Astrocyte (in vitro differentiated cells and primary cell): Measurements from ENCODE around the gene ZSCAN23. TPM values are rescaled to one million over a fixed set of nuclear protein-coding genes. Genes with fewer than 3 reads are reported as not detected.
"Not testable (repeated sequence)": the region's sequence is repeated elsewhere in the genome, so short reads cannot be mapped to it uniquely, and the experiment has no call there.

Experiments used
- DNase-seq: peaks from one replicate; pipeline ENCODE4 v3.0.0-alpha.2; 2010; ENCODE audit warnings: low read depth
- FAIRE-seq: peaks from 2 replicates; lab custom pipeline; 2011; peaks lifted over from hg19 to GRCh38; lab: Jason Lieb, UNC
- H2AFZ ChIP-seq: 2 replicates; pipeline ENCODE4 v1.6.0; 2012; ENCODE audit warnings: low read depth, low read length, inconsistent platforms
- H3K27ac ChIP-seq: 2 replicates; pipeline ENCODE4 v1.5.1; 2011; ENCODE audit warnings: low read depth, low read length, inconsistent platforms
- H3K27me3 ChIP-seq: 2 replicates; pipeline ENCODE4 v1.6.0; 2011; ENCODE audit warnings: low read length, inconsistent platforms; ENCODE audit not compliant: insufficient read depth
- H3K36me3 ChIP-seq: 2 replicates; pipeline ENCODE4 v1.5.1; 2011; ENCODE audit warnings: low read length, inconsistent platforms; ENCODE audit not compliant: insufficient read depth
- H3K4me1 ChIP-seq: 2 replicates; pipeline ENCODE4 v1.5.1; 2011; ENCODE audit warnings: low read length, inconsistent platforms; ENCODE audit not compliant: insufficient read depth
- H3K4me2 ChIP-seq: 2 replicates; pipeline ENCODE4 v1.6.0; 2012; ENCODE audit warnings: low read length, inconsistent platforms
- H3K4me3 ChIP-seq: 2 replicates; pipeline ENCODE4 v1.5.1; 2011; ENCODE audit warnings: low read depth, mild to moderate bottlenecking, low read length, inconsistent platforms; ENCODE audit not compliant: insufficient read depth
- H3K79me2 ChIP-seq: 2 replicates; pipeline ENCODE4 v1.6.0; 2012; ENCODE audit warnings: mild to moderate bottlenecking, low read length, inconsistent platforms; ENCODE audit not compliant: insufficient read depth
- H3K9ac ChIP-seq: 2 replicates; pipeline ENCODE4 v1.6.0; 2012; ENCODE audit warnings: mild to moderate bottlenecking, low read length, inconsistent platforms
- H3K9me3 ChIP-seq: 2 replicates; pipeline ENCODE4 v1.5.1; 2012; ENCODE audit warnings: low read depth, mild to moderate bottlenecking, low read length, inconsistent platforms; ENCODE audit not compliant: insufficient read depth
- H4K20me1 ChIP-seq: 2 replicates; pipeline ENCODE4 v1.6.0; 2012; ENCODE audit warnings: low read length, inconsistent platforms; ENCODE audit not compliant: insufficient read depth
- H3K27ac Mint-ChIP-seq: one replicate; pipeline ENCODE4 v1.8.0; 2021; ENCODE audit warnings: mild to moderate bottlenecking, mixed read lengths; ENCODE audit not compliant: unreplicated experiment
- H3K27me3 Mint-ChIP-seq: one replicate; pipeline ENCODE4 v1.8.0; 2021; ENCODE audit warnings: low read depth, mixed read lengths; ENCODE audit not compliant: unreplicated experiment
- H3K36me3 Mint-ChIP-seq: one replicate; pipeline ENCODE4 v1.8.0; 2021; ENCODE audit warnings: low read depth, mixed read lengths; ENCODE audit not compliant: unreplicated experiment
- H3K4me1 Mint-ChIP-seq: one replicate; pipeline ENCODE4 v1.8.0; 2021; ENCODE audit warnings: low read depth, mixed read lengths; ENCODE audit not compliant: unreplicated experiment
- H3K4me3 Mint-ChIP-seq: one replicate; pipeline ENCODE4 v1.8.0; 2021; ENCODE audit warnings: mild to moderate bottlenecking, moderate library complexity, mixed read lengths; ENCODE audit not compliant: unreplicated experiment
- H3K9me3 Mint-ChIP-seq: one replicate; pipeline ENCODE4 v1.8.0; 2021; ENCODE audit warnings: mild to moderate bottlenecking, mixed read lengths; ENCODE audit not compliant: unreplicated experiment
- EZH2 ChIP-seq: IDR thresholded peaks from 2 replicates; pipeline ENCODE4 v1.6.1; 2012; ENCODE audit warnings: mild to moderate bottlenecking, low read length, inconsistent platforms; ENCODE audit not compliant: insufficient read depth
- total RNA-seq: library from RNA; stranded (reverse); gene quantifications from 2 replicates; pipeline ENCODE4 v1.2.1, GENCODE V29; 2021
- TF ChIP-seq, protein P1 (sequence below): IDR thresholded peaks from 2 replicates; pipeline ENCODE4 v1.5.1; 2011; ENCODE audit warnings: low read depth, mild to moderate bottlenecking, inconsistent platforms, low read length, moderate library complexity; ENCODE audit not compliant: insufficient read depth

The ZSCAN23 gene
- total RNA-seq, 1 donor from 2014 or later: 4.8 TPM

DNA sequence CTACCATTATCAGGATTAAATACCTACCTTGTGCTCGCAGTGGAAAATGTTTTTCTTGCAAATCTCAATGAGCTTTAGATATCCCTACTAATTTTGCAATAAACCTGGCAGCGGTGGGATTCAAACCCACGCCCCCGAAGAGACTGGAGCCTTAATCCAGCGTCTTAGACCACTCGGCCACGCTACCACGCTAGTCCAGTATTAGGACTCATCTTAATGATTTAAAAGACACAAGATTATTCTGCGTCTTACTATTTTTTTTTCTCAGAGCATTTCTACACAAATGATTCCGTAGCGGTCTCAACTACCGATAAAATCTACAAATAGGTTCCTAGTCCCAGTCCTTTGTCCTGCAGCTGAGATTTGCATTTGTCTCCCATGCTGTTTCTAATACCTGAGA is 35.2 kb upstream of the ZSCAN23 start:
- Histone ChIP-seq H3K79me2 (no peaks in the 10 kb centered on the region), H3K4me1 (no peaks in the 10 kb centered on the region), H3K4me2 (peak overlapping the region; percentile 29), H2AFZ (no peak overlapping the region), H3K27me3 (peaks cover 28% of the 10 kb centered on the region), H4K20me1 (no peaks in the 10 kb centered on the region), H3K9ac (no peak overlapping the region), H3K4me3 (no peak overlapping the region), H3K36me3 (no peaks in the 10 kb centered on the region), H3K27ac (no peak overlapping the region), H3K9me3 (no peaks in the 10 kb centered on the region)
- H3K4me3 Mint-ChIP-seq: peak overlapping the region; percentile 61
- TF ChIP-seq, protein P1, sequence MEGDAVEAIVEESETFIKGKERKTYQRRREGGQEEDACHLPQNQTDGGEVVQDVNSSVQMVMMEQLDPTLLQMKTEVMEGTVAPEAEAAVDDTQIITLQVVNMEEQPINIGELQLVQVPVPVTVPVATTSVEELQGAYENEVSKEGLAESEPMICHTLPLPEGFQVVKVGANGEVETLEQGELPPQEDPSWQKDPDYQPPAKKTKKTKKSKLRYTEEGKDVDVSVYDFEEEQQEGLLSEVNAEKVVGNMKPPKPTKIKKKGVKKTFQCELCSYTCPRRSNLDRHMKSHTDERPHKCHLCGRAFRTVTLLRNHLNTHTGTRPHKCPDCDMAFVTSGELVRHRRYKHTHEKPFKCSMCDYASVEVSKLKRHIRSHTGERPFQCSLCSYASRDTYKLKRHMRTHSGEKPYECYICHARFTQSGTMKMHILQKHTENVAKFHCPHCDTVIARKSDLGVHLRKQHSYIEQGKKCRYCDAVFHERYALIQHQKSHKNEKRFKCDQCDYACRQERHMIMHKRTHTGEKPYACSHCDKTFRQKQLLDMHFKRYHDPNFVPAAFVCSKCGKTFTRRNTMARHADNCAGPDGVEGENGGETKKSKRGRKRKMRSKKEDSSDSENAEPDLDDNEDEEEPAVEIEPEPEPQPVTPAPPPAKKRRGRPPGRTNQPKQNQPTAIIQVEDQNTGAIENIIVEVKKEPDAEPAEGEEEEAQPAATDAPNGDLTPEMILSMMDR: no peak
- TF ChIP-seq EZH2: no peak
- H3K9me3 Mint-ChIP-seq: no peaks in the 10 kb centered on the region
- peaks cover 38% of the 10 kb centered on the region for H3K27me3 Mint-ChIP-seq
- no peak for FAIRE-seq
- DNase-seq: no peak
- H3K36me3 Mint-ChIP-seq: no peaks in the 10 kb centered on the region
- no peaks in the 10 kb centered on the region for H3K4me1 Mint-ChIP-seq
- no peak overlapping the region for H3K27ac Mint-ChIP-seq

DNA sequence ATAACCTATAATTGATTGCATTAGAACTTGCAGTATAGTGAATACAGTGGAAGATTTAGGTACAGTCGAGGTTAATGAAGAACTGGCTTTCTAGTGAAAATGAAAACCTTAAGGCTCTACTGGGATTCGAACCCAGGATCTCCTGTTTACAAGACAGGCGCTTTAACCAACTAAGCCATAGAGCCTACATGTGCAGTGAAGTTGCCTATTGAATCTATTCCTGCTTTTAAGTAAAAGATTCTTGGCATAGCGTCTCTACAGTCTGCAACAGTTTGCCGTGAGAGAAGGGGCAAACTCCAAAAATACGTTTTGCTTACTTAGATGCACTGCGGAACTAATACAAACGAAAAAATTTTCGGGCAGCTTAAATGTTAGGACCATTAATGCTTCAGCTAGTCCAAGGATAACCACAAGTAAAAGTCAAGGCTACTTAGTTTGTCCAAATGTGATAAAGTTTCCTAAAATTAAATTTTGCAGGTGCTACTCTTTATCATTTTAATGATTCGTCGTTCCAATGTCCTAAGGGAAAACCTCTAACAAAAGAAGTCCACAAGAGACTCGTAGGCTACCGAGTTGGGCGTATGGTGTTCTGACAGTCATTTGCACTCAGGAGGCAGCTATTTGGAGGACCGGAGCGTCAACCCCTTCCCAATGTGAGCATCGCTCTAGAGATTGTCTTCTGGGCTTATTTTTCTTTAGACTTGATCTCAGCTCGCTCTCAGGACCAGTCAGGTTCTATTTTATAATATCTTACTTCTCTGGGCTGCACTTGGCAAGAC is 31.3 kb upstream of the ZSCAN23 start:
- Histone ChIP-seq H3K4me3 (peak overlapping the region; percentile 67), H3K9ac (no peak overlapping the region), H4K20me1 (no peaks in the 10 kb centered on the region), H3K4me2 (peak overlapping the region; percentile 87), H2AFZ (peak overlapping the region; percentile 67), H3K4me1 (no peaks in the 10 kb centered on the region), H3K27me3 (peaks cover 16% of the 10 kb centered on the region), H3K36me3 (no peaks in the 10 kb centered on the region), H3K79me2 (no peaks in the 10 kb centered on the region), H3K9me3 (no peaks in the 10 kb centered on the region), H3K27ac (no peak overlapping the region)
- Mint-ChIP-seq H3K4me1 (no peaks in the 10 kb centered on the region), H3K27ac (no peak overlapping the region), H3K36me3 (no peaks in the 10 kb centered on the region), H3K9me3 (no peaks in the 10 kb centered on the region), H3K27me3 (peaks cover 11% of the 10 kb centered on the region), H3K4me3 (peak overlapping the region; percentile 94)
- TF ChIP-seq, protein P1: no peak
- TF ChIP-seq EZH2: no peak
- FAIRE-seq (peak; percentile 29), DNase-seq (peak; percentile 76)

DNA sequence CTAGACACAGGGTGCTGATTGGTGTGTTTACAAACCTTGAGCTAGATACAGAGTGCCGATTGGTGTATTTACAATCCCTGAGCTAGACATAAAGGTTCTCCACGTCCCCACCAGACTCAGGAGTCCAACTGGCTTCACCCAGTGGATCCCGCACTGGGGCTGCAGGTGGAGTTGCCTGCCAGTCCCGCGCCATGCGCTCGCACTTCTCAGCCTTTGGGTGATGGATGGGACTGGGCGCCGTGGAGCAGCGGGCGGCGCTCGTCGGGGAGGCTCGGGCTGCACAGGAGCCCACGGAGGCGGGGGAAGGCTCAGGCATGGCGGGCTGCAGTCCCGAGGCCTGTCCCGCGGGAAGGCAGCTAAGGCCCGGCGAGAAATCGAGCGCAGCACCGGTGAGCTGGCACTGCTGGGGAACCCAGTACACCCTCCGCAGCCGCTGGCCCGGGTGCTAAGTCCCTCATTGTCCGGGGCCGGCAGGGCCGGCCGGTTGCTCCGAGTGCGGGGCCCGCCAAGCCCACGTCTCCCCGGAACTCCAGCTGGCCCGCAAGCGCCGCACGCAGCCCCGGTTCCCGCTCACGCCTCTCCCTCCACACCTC is 26.0 kb upstream of the ZSCAN23 start:
- not testable (repeated sequence) for H3K27me3 ChIP-seq, H3K27ac ChIP-seq, H3K36me3 ChIP-seq, H3K4me1 ChIP-seq, H3K4me3 ChIP-seq, DNase-seq, FAIRE-seq, H3K27me3 Mint-ChIP-seq, H3K9me3 ChIP-seq, H3K36me3 Mint-ChIP-seq, H3K4me1 Mint-ChIP-seq, H3K9ac ChIP-seq, H3K79me2 ChIP-seq, H4K20me1 ChIP-seq, H3K4me3 Mint-ChIP-seq, H3K4me2 ChIP-seq, H3K27ac Mint-ChIP-seq, H2AFZ ChIP-seq, H3K9me3 Mint-ChIP-seq
